NCI-H2029 (cell line): ENCODE data around the gene DEFB129.
A peak's percentile ranks its signal among the peaks of the same experiment; 100 is the strongest.
"Not testable (repeated sequence)": the region's sequence is repeated elsewhere in the genome, so short reads cannot be mapped to it uniquely, and the experiment has no call there.

Source experiments
- DNase-seq: peaks from one replicate; lab custom pipeline; 2025; lab: John Stamatoyannopoulos, UW

The DEFB129 gene

GRCh38 chr20:226958-227357, at the start of gene DEFB129:
DEFB129 (plus strand) TSS chr20:227258; CDS start chr20:227289, 31 bp downstream.
- DNase-seq: no peak

- DNase-seq: no peak
Observed at GRCh38 chr20:184288-184687, 42.8 kb upstream of the DEFB129 start.

GRCh38 chr20:187733-188132, 39.3 kb upstream of the DEFB129 start:
- no peak for DNase-seq

- DNase-seq: no peak
Observed at GRCh38 chr20:189611-190010, 37.4 kb upstream of the DEFB129 start, which contains the start of gene DEFB128. DEFB128 (minus strand) TSS chr20:189711; CDS start chr20:189623, 88 bp downstream.

GRCh38 chr20:198225-198624, 28.8 kb upstream of the DEFB129 start:
- no peak for DNase-seq

- DNase-seq: no peak
Observed at GRCh38 chr20:199996-200395, 27.1 kb upstream of the DEFB129 start.

GRCh38 chr20:203630-204029, 23.4 kb upstream of the DEFB129 start:
- not testable (repeated sequence) for DNase-seq

GRCh38 chr20:208942-209566, 18.0 kb upstream of the DEFB129 start:
- peak; percentile 26 for DNase-seq

- DNase-seq: no peak
Observed at GRCh38 chr20:210809-211502, 16.1 kb upstream of the DEFB129 start.

- DNase-seq: no peak
Observed at GRCh38 chr20:214383-214782, 12.7 kb upstream of the DEFB129 start.

GRCh38 chr20:215796-216195, 11.3 kb upstream of the DEFB129 start:
- no peak for DNase-seq

- DNase-seq: no peak
Observed at GRCh38 chr20:217266-217665, 9.8 kb upstream of the DEFB129 start.

GRCh38 chr20:219290-220115, 7.6 kb upstream of the DEFB129 start:
- DNase-seq: no peak

GRCh38 chr20:221258-221830, 5.7 kb upstream of the DEFB129 start:
- DNase-seq: no peak

- not testable (repeated sequence) for DNase-seq
Observed at GRCh38 chr20:225879-226278, 1.2 kb upstream of the DEFB129 start.

- DNase-seq: no peak
Observed at GRCh38 chr20:227439-228105, 514 bp downstream of the DEFB129 start.

- DNase-seq: no peak
Observed at GRCh38 chr20:235891-236290, 8.8 kb downstream of the DEFB129 start.

- DNase-seq: no peak
Observed at GRCh38 chr20:237489-237888, 10.4 kb downstream of the DEFB129 start.

- no peak for DNase-seq
Observed at GRCh38 chr20:237929-238328, 10.9 kb downstream of the DEFB129 start.

GRCh38 chr20:242905-243304, 15.8 kb downstream of the DEFB129 start:
- DNase-seq: no peak

- no peak for DNase-seq
Observed at GRCh38 chr20:251354-251753, 24.3 kb downstream of the DEFB129 start.

GRCh38 chr20:252801-253200, 25.7 kb downstream of the DEFB129 start:
- no peak for DNase-seq
